ENCODE measurements around the gene DDX4.

The DDX4 gene

DNA sequence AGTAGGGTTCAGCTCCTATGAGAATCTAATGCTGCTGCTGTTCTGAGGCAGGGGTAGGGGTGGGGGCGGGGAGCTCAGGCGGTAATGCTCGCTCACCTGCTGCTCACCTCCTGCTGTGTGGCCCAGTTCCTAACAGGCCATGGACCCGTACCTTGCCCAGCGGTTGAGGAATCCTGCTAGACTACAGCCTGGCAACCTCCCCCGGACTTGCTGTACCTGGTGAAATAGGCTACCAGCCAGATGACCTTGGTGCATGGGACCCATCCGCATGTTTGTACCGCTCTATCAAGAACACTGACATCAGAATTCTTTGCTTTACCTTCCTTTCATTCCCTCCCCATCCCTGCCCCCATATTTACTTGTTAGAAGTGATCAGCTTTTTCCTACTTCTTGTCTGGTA lies 128.6 kb downstream of the DDX4 start:
- no peak for DNase-seq (ENCODE audit: low spot score)

Measured in AG08396 (cell line).